HT1080 (cell line): ENCODE data around the gene RLBP1. TPM values are rescaled to one million over a fixed set of nuclear protein-coding genes. Genes with fewer than 3 reads are reported as not detected.

Experiments
- DNase-seq: peaks from one replicate; pipeline ENCODE4 v3.0.0-alpha.2; 2015; ENCODE audit warnings: low read depth
- total RNA-seq: library from RNA; depleted of rRNA; stranded (reverse); fragments of >200 nt; shearing (Covaris generic); gene quantifications from 2 replicates; pipeline ENCODE4 v1.2.3, GENCODE V29; 2014

The RLBP1 gene
- total RNA-seq, 1 experiment from 2014 or later: not detected

GRCh38 chr15:89206908-89207331, 14.5 kb downstream of the RLBP1 start:
- peak; percentile 74 for DNase-seq

- no peak for DNase-seq
Observed at GRCh38 chr15:89205991-89206585, 15.3 kb downstream of the RLBP1 start.

- DNase-seq: peak; percentile 23
Observed at GRCh38 chr15:89203705-89204273, 17.6 kb downstream of the RLBP1 start.

GRCh38 chr15:89201465-89202005, 19.8 kb downstream of the RLBP1 start:
- no peak for DNase-seq

- no peak for DNase-seq
Observed at GRCh38 chr15:89200182-89200581, 21.2 kb downstream of the RLBP1 start.

GRCh38 chr15:89199746-89200145, 21.6 kb downstream of the RLBP1 start:
- no peak for DNase-seq

GRCh38 chr15:89198934-89199333, 22.4 kb downstream of the RLBP1 start:
- no peak for DNase-seq

GRCh38 chr15:89198196-89198595, 23.2 kb downstream of the RLBP1 start:
- no peak for DNase-seq

GRCh38 chr15:89197503-89197971, 23.8 kb downstream of the RLBP1 start:
- no peak for DNase-seq

- no peak for DNase-seq
Observed at GRCh38 chr15:89196994-89197393, 24.4 kb downstream of the RLBP1 start.

- DNase-seq: no peak
Observed at GRCh38 chr15:89196241-89196640, 25.1 kb downstream of the RLBP1 start.

- no peak for DNase-seq
Observed at GRCh38 chr15:89195836-89196235, 25.5 kb downstream of the RLBP1 start.

GRCh38 chr15:89194608-89195007, 26.8 kb downstream of the RLBP1 start:
- DNase-seq: no peak

- DNase-seq: no peak
Observed at GRCh38 chr15:89192766-89193165, 28.6 kb downstream of the RLBP1 start.

GRCh38 chr15:89192136-89192535, 29.2 kb downstream of the RLBP1 start:
- no peak for DNase-seq

- DNase-seq: no peak
Observed at GRCh38 chr15:89187986-89188514, 33.3 kb downstream of the RLBP1 start.

GRCh38 chr15:89187301-89187985, 33.9 kb downstream of the RLBP1 start:
- DNase-seq: no peak

GRCh38 chr15:89186803-89187202, 34.6 kb downstream of the RLBP1 start:
- no peak for DNase-seq

- no peak for DNase-seq
Observed at GRCh38 chr15:89184886-89185526, 36.4 kb downstream of the RLBP1 start.

GRCh38 chr15:89184357-89184756, 37.0 kb downstream of the RLBP1 start:
- DNase-seq: no peak

GRCh38 chr15:89179966-89180875, 41.2 kb downstream of the RLBP1 start:
- DNase-seq: no peak
